Measurements from ENCODE around the gene SFT2D3.
"Not testable (repeated sequence)": the region's sequence is repeated elsewhere in the genome, so short reads cannot be mapped to it uniquely, and the experiment has no call there.

The SFT2D3 gene

DNA sequence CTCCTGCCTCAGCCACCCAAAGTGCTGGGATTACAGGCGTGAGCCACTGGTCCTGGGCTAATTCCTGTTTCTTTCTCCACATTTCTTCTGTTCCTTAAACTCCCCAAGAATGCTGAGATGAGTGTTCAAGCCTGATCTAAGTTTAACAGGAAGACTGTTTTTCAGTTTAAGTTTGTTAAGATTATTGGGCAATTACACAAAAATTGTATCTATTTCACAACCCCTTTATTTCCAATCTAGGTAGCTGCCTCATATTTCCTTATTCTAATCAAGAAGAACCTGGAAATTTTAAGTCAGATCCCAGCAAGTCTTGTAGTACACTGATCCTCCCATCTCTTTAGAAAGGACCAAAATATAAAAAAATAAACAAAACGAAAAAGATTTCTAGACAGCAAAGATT lies 11.7 kb downstream of the SFT2D3 start:
- no peak for FAIRE-seq

GRCh38 chr2:127713562-127713961 lies 12.3 kb downstream of the SFT2D3 start:
- FAIRE-seq, result no peak

DNA sequence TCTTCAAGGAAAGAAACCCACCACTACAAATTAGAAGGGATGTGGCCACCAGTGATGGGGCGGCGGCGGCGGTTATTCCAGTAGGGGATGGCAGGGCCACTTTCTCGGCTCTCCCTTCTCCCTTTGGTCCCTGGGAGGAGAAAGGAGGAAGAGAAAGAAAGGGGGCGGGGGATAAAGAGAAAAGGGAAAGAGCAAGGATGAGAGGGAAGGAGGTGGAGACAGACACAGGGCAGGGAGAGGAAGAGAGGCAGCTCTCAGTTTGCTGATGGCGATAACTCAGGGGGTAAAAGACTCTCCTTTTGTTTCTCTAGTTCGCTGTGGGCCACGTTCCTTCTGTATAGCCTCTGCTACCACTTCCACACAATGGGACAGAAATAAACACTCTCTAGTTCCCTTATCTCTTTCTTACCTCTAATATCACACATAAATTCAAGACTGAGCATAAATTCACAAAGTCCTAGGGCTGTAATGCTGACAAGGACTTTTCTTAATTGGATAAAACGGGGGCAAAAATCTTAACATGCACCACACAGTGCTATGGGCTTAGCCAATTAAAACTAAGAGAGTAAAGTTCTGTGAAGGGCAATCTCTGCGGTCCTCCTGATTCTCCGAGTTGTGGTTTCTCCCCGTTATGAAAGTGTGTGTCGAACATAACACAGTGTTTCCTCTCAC lies 14.6 kb downstream of the SFT2D3 start:
- no peak for FAIRE-seq

DNA sequence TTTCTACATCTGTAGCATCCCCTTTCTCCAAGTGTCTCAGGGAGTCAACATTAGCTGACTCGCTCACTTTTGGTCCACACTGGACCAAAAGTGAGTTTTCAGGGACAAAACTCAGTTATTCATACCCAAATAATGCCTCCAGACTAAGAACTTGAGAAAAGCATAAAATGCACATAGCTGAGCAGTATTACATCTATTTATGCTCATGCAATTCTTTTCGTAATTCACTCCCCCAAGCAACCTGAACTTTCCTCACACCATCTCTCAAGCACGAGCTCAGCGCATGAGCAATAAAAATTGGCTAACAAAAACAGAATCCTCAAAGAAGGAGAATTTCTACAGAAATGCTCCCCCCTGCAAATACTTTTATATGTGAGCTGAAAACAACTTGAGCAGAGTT lies 17.0 kb downstream of the SFT2D3 start:
- no peak for FAIRE-seq

- FAIRE-seq, result no peak
These were observed 18.3 kb downstream of the SFT2D3 start for GRCh38 chr2:127719301-127720218.

DNA sequence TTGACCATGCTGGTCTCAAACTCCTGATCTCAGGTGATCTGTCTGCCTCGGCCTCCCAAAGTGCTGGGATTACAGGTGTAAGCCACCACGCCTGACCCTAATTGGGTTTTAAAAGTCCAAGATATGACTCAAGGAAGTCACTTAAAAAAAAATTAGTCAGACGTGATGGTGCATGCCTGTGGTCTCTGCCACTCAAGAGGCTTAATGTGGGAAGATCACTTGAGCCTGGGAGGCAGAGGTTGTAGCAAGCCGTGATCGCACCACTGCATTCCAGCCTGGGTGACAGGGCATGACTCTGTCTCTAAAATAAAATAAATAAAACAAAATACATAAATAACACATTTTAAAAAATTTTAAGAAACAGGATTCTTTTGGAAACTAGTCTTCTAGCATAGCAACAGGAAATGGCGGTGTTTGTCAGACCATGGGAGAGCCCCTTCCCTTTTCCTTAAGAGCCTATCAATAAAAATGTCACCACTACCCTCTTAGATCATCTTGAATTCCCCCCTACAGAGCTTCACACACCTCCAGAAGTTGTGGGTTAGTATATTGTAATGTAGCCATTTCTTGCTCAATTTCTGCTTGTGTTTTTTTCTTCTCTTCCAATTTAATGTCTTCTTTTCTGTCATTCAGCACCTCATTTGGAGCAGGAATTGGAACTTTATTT lies 20.1 kb downstream of the SFT2D3 start:
- FAIRE-seq, result no peak

DNA sequence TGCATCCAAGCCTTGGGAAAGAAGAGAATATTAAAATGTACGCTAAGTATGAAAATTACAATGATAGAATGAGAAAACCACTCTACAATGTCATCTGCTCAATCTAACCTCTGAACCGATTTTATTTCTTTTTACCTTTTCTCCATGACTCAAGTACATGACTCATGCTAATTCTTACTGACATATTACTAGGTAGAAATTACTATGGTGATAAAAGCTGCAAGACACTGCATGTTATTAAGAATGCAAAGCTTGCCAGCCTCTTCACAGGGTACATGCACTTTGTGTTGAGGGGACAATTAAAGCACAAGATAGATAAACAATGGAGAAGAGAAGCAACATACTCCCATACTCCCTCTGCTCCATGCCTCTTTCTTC lies 20.7 kb downstream of the SFT2D3 start:
- no peak for FAIRE-seq

- no peak for FAIRE-seq
These were observed 21.5 kb downstream of the SFT2D3 start for GRCh38 chr2:127722807-127723206.

- FAIRE-seq, result no peak
These were observed 25.0 kb downstream of the SFT2D3 start for GRCh38 chr2:127726158-127726880.

- no peak for FAIRE-seq
These were observed 32.0 kb downstream of the SFT2D3 start for GRCh38 chr2:127733113-127733815.

DNA sequence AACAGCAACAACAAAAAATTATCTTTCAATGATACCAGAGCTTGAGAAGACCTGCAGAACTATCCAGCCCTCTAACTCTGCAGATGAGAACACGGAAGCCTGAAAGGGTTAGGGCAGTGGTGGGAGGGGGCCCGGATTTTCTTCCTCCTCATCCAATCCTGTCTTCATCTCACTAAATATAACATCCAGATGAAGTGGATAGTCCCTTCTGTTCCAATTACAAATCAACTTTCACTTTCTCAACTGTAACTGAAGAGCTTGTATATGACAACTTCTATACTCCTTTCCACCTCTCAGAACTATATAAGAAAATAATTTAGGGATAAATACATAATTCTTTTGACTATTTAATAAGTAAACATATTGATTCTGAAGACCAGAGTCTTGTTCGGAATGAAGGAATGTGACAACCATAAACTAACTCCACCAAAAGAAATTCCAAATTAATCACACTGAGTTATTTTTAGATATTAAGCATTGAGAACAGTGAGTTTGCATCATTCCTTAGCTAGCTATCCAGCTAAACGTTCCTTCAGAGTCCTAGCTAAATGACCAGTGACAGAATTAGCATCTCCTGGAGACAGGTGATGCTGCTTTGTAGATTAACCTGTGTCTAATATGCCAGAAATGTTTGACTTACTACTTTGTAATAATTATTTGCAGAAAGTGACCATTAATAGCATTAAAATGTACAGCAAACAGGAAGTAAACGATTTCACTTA lies 32.7 kb downstream of the SFT2D3 start:
- FAIRE-seq, result peak; percentile 27

DNA sequence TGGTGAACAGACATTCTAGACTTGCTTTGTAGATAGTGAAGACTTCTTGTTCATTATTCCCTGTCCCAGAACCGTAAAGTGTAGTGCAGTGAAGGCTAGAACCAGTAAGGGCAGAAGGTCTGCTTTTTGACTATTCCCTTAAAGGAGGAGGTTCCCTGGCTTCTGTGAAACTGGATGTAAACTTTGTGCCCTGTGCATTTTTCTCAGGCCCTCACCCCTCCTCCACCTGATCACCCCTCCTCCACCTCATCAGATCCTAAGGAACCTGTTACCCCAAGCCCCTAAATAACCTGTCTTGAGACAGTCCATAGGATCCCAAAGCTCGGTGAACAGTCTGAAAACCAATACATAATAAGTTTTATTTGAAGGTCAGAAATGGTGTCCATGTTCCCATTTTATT lies 33.7 kb downstream of the SFT2D3 start:
- FAIRE-seq, result no peak

DNA sequence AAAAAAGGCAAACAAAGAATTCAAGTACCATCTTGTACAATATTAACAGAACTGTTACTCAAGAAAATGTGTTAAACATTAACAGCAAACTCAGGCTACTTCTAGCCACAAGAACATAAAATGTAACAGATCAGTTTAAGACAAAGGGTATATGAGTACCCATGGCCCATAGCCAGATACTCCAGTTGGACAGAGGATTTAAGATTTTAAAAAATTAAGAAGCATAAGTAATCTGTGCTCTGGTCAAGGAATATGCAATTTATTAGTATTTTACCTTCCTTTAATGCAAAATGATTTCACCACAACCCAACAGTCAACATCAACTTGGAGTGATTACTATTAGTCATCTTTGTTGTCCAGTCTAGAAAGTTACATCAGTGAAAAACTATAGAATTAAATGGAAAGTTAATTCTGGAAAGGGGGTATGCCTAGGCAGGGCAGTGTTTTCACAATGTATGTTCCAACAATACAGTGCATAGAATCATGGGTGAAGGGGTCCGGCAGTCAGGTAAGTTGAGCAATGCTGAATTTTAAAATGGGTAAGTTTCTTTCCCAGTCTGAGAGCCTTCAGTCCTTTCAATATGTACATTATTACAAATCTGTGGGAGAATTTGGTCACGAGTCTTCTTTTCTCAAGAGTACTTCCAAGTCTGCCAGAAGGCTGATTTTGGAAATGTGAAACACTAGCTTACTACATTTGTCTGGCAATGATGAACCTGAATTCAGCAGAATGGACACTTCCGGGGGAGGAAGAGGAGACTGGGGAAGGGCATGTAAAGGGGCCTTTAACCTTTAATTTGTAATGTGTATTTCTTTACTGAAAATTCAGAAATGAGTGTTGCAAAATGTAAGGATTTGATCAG lies 34.5 kb downstream of the SFT2D3 start:
- no peak for FAIRE-seq

GRCh38 chr2:127737892-127738291 lies 36.6 kb downstream of the SFT2D3 start:
- no peak for FAIRE-seq

GRCh38 chr2:127739800-127740199 lies 38.5 kb downstream of the SFT2D3 start:
- FAIRE-seq, result no peak

DNA sequence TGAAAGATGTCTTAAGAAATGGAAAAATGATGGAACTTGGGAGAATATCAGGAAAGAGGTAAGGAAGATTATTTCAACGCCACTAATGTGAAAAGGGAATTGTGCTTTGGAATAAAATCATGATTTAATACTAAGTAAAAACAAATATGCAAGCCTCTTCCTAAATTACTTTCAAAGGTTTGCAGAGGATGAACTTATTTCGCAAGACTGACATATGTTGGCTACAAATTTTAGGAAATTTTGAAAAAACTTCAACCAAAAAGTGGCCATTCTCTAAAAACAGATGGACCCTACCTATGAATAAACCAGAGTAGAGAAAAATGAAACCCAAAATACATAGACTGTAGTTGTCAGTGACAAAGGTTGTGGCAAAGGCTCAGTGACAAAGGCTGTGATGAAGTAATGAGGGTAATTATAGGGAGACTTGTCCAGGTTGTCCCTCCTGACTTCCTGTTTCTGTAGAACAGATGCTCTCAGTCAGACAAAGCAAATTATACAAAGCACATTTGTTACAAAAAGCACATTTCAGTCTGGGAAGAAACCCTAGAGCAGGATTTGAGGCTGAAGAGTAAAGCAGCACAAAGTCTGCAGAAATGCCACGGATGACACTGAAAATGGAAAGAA lies 39.5 kb downstream of the SFT2D3 start:
- no peak for FAIRE-seq

DNA sequence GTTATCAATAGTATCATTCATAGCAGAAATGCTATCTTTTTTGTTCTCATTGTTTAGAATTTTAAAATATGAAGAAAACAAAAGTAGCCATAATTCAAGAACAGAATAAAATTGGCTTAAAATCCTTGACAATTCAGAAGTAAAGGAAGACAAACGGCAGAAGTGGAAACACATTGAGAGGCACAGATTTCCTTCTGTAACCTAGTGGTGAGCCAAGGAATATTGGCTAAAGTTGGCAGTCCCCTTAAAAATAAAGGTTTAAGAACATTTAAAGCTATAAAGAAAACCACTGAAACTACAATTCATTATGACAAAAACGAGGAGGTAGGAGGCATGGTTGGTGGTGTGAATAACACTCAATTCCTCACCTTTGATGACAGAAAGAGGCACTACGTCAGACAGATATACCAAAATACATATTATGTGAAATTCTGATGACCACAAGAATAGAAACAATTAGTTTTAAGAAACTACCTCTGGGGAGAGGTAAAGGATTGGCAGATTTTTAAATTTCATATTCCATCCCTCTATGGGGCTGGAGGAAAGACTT lies 42.3 kb downstream of the SFT2D3 start:
- FAIRE-seq, result peak; percentile 67

GRCh38 chr2:127747621-127748020 lies 46.3 kb downstream of the SFT2D3 start:
- no peak for FAIRE-seq

- not testable (repeated sequence) for FAIRE-seq
These were observed 48.2 kb downstream of the SFT2D3 start for GRCh38 chr2:127749537-127749936.

DNA sequence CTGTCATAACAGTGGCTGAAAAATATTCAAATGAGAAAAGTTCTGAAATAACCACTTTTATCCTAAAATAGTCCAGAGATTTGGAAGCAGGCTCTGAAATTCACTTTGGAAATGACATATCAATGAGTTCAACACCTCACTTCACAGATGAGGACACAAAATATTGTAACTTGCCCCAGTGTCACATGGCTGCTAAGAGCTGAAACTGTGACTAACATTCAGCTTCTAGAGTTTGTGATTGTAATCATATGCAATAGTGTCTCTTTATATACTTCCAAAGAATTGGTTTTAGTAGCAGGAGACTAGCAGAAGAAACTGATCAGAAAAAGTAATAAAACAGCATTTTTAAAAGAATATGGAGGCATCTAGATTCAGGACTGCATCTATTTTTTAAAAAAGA lies 52.1 kb downstream of the SFT2D3 start:
- FAIRE-seq, result no peak

Measured in G401.6 (cell line).